ENCODE measurements around the gene FRMD4A.

Gene FRMD4A

GRCh38 chr10:13970957-13971353, 359.8 kb downstream of the FRMD4A start:
- H3K9me2 ChIP-seq (replicated peaks; ENCODE audit: control insufficient read depth, low read length): no peaks in the 10 kb centered on the region
- no peaks in the 10 kb centered on the region for H4K20me1 ChIP-seq (ENCODE audit: control insufficient read depth, insufficient read depth, low read depth, low read length)
- H3K4me2 ChIP-seq (ENCODE audit: low read length): no peak overlapping the region
- H3K4me1 ChIP-seq (ENCODE audit: control insufficient read depth, low read length): no peaks in the 10 kb centered on the region
- TF ChIP-seq EZH2phosphoT487 (IDR thresholded peaks at IDR 0.05; ENCODE audit: borderline replicate concordance, low read length) (no peak), CTCF (IDR thresholded peaks at IDR 0.05; ENCODE audit: low read depth, low read length, poor library complexity, severe bottlenecking) (no peak)
- H3F3A ChIP-seq (ENCODE audit: control insufficient read depth, insufficient read depth): no peaks in the 10 kb centered on the region
- no peaks in the 10 kb centered on the region for H3K79me2 ChIP-seq (ENCODE audit: control insufficient read depth, low read length)
- no peak overlapping the region for H3K27ac ChIP-seq (ENCODE audit: low read depth, low read length)
- no peaks in the 10 kb centered on the region for H3K9me3 ChIP-seq (ENCODE audit: control insufficient read depth, insufficient read depth, low read length)
- peaks cover 9% of the 10 kb centered on the region for H3K27me3 ChIP-seq (ENCODE audit: control insufficient read depth, low read length)
- no peak overlapping the region for H3K4me3 ChIP-seq (ENCODE audit: low read length)
- no peaks in the 10 kb centered on the region for H3K36me3 ChIP-seq (ENCODE audit: control insufficient read depth, low read length)

- H3F3A ChIP-seq (ENCODE audit: control insufficient read depth, insufficient read depth): no peaks in the 10 kb centered on the region
- H4K20me1 ChIP-seq (ENCODE audit: control insufficient read depth, insufficient read depth, low read depth, low read length): no peaks in the 10 kb centered on the region
- no peaks in the 10 kb centered on the region for H3K9me3 ChIP-seq (ENCODE audit: control insufficient read depth, insufficient read depth, low read length)
- H3K27me3 ChIP-seq (ENCODE audit: control insufficient read depth, low read length): peaks cover 11% of the 10 kb centered on the region
- no peak overlapping the region for H3K4me3 ChIP-seq (ENCODE audit: low read length)
- H3K79me2 ChIP-seq (ENCODE audit: control insufficient read depth, low read length): no peaks in the 10 kb centered on the region
- H3K36me3 ChIP-seq (ENCODE audit: control insufficient read depth, low read length): no peaks in the 10 kb centered on the region
- H3K9me2 ChIP-seq (replicated peaks; ENCODE audit: control insufficient read depth, low read length): no peaks in the 10 kb centered on the region
- TF ChIP-seq EZH2phosphoT487 (IDR thresholded peaks at IDR 0.05; ENCODE audit: borderline replicate concordance, low read length): no peak
- TF ChIP-seq CTCF (IDR thresholded peaks at IDR 0.05; ENCODE audit: low read depth, low read length, poor library complexity, severe bottlenecking): no peak
- H3K4me1 ChIP-seq (ENCODE audit: control insufficient read depth, low read length): no peaks in the 10 kb centered on the region
- H3K27ac ChIP-seq (ENCODE audit: low read depth, low read length): no peak overlapping the region
- H3K4me2 ChIP-seq (ENCODE audit: low read length): no peak overlapping the region
These were observed 360.3 kb downstream of the FRMD4A start for GRCh38 chr10:13970236-13970956.

GRCh38 chr10:13969792-13970140, 361.0 kb downstream of the FRMD4A start:
- TF ChIP-seq EZH2phosphoT487 (IDR thresholded peaks at IDR 0.05; ENCODE audit: borderline replicate concordance, low read length) (no peak), CTCF (IDR thresholded peaks at IDR 0.05; ENCODE audit: low read depth, low read length, poor library complexity, severe bottlenecking) (no peak)
- no peaks in the 10 kb centered on the region for H3K36me3 ChIP-seq (ENCODE audit: control insufficient read depth, low read length)
- H3K79me2 ChIP-seq (ENCODE audit: control insufficient read depth, low read length): no peaks in the 10 kb centered on the region
- no peaks in the 10 kb centered on the region for H4K20me1 ChIP-seq (ENCODE audit: control insufficient read depth, insufficient read depth, low read depth, low read length)
- H3K9me3 ChIP-seq (ENCODE audit: control insufficient read depth, insufficient read depth, low read length): no peaks in the 10 kb centered on the region
- no peaks in the 10 kb centered on the region for H3K9me2 ChIP-seq (replicated peaks; ENCODE audit: control insufficient read depth, low read length)
- H3K4me3 ChIP-seq (ENCODE audit: low read length): no peak overlapping the region
- no peak overlapping the region for H3K27ac ChIP-seq (ENCODE audit: low read depth, low read length)
- H3K27me3 ChIP-seq (ENCODE audit: control insufficient read depth, low read length): peaks cover 15% of the 10 kb centered on the region
- no peak overlapping the region for H3K4me2 ChIP-seq (ENCODE audit: low read length)
- no peaks in the 10 kb centered on the region for H3K4me1 ChIP-seq (ENCODE audit: control insufficient read depth, low read length)
- H3F3A ChIP-seq (ENCODE audit: control insufficient read depth, insufficient read depth): no peaks in the 10 kb centered on the region
